Raji (cell line): ENCODE data around the gene AMZ1.

ENCODE experiments used
- POLR2A ChIP-seq: IDR thresholded peaks from 2 replicates; pipeline ENCODE4 v1.6.1; 2011; ENCODE audit warnings: low read depth, low read length, control low read depth; ENCODE audit not compliant: insufficient read depth

The AMZ1 gene

DNA sequence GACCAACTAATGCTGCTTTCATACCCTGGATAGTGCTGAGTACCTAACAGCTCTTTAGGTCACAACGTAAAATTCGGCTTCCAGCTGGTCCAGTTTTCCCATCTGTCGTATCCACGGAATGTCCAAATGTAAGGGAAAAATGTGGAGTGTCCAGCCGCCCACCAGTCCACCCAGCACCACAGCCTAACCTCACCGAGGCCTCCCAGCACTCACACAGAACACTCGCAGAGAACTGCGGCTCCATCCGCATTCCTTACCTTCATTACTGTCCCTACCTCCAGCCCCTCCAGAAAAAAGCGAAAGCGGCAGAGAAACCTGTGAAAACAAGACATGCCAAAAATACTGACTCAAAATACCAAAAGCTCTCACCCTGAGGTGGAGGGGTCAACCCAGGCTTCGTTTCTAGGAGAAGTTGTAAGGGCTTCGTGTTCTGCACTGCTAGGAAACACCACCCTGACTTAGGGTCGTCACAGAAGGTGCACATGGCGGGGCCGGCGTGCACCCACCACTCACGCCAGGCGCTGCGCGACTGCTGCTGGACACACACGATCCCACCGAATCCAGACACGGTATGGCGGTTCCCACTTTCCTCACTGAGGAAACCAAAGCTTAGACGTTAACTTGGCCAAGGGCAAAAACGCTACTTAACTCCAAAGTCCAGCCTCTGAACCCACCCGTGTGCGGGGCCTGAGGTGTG, 73.9 kb downstream of the AMZ1 start:
- no peak for TF ChIP-seq POLR2A

DNA sequence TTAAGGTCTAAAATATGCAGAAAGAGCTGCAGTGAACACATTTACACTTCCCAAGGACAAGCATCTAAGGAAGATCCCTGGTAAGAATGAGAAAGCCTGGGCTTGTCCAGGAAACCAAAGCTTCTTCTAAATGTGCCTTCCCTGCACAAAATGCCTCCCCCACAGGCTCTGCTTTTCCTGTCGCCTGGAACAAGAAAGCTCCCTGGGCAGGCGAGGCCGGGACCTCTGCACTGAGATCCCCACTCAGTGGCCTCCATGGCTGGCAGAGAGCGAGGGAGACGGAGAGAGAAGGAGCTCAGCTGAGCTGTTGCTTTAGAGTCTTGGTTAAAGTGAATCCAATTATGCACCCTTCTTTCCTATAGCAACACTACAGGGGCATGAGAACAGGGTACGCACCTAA, 75.6 kb downstream of the AMZ1 start:
- TF ChIP-seq POLR2A = no peak

DNA sequence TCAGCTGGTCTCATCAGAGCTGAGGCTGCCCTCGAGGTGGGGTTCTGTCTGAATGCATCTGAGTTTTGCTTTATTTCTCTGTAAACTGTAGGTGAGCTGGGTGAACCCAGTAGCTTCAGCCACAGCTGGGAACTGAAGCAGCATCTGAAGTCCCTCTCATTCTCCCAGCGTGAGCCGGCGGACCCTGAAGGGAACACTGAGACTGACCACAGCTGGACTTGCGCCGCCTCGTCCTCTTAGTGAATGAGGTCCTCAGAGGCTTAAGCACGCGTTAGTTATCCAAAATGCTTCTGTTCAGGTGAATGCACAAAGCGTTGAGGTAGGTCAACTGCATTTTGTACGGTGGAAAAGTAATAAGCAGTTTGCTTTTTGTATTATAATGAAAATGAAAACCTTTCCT, 76.6 kb downstream of the AMZ1 start:
- TF ChIP-seq POLR2A = no peak
